Heart left ventricle (tissue), 13 donors: ENCODE measurements around the gene TRAF3.

Source experiments
- POLR2A ChIP-seq, 2 donors: fragments of 450-650 bp; IDR thresholded peaks; one replicate each; pipeline ENCODE4 v1.6.1; 2017; ENCODE audit warnings: antibody characterized with exemption in 2 of 2, mild to moderate bottlenecking in 2 of 2, moderate library complexity in 2 of 2
- TF ChIP-seq, protein P1 (sequence below), 12 donors: fragments of 200-600 bp; sonication (generic) in 4 of 12; IDR thresholded peaks; one replicate each; pipeline versions ENCODE4 v1.5.0 to v1.8.0; 2018 to 2022; ENCODE audit warnings: antibody characterized with exemption in 12 of 12, mild to moderate bottlenecking in 5 of 12
- donor health status: ischemic (EF 13 %, LVEDD 7.1; RV severe dilation, severe dysfunction).
- donor health status: DM: no; HTN: yes; CAD: no.
- donor health status: DM: no; HTN: no; CAD: no.
- donor health status: ischemic (EF 25% LVEDD 6.9; RV normal size, moderate dysfunction).
- donor health status: ischemic (EF 25% LVEDD 5.7; RV mildly dilated, moderate dysfunction).
- donor health status: ischemic (EF 35%, LVEDD 5.7; RV mildly dilated, moderate dysfunction).
- donor health status: nonischemic (EF 11% LVEDD 7.7; RV severe dilation, severe dysfunction).
- donor health status: DM: yes; HTN: yes; CAD: no.
- donor health status: PGD.
- donor health status: ischemic (EF 29% LVEDD 5.4; RV normal size, mild dysfunction).
- donor health status: nonischemic (EF 23%, LVEDD 6.1; RV moderate dilation, normal function).

DNA sequence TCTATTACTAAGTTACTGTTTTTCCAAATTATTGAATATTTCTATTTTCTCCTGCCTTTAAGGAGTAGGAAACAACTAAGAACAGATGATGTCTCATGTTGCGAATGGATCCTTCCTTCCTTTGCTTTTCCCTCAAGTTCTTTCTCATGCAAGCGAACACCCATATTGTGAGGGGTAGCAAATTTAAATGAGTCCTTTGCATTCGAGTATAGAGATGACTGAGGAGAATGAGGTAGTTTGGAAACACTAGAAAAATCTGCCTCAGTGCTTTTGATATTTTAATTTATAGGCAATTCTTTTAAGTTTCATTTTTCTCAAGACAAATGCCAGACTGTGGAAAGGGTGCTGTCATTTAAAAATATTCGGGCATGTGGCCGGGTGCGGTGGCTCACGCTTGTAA, 56.1 kb downstream of the TRAF3 start:
- TF ChIP-seq, protein P1, sequence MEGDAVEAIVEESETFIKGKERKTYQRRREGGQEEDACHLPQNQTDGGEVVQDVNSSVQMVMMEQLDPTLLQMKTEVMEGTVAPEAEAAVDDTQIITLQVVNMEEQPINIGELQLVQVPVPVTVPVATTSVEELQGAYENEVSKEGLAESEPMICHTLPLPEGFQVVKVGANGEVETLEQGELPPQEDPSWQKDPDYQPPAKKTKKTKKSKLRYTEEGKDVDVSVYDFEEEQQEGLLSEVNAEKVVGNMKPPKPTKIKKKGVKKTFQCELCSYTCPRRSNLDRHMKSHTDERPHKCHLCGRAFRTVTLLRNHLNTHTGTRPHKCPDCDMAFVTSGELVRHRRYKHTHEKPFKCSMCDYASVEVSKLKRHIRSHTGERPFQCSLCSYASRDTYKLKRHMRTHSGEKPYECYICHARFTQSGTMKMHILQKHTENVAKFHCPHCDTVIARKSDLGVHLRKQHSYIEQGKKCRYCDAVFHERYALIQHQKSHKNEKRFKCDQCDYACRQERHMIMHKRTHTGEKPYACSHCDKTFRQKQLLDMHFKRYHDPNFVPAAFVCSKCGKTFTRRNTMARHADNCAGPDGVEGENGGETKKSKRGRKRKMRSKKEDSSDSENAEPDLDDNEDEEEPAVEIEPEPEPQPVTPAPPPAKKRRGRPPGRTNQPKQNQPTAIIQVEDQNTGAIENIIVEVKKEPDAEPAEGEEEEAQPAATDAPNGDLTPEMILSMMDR (IDR thresholded peaks at IDR 0.05), result no peak
- no peak for TF ChIP-seq POLR2A (IDR thresholded peaks at IDR 0.05)
